ENCODE results near the gene ADPRHL1. TPM values are rescaled to one million over a fixed set of nuclear protein-coding genes. Genes with fewer than 3 reads are reported as not detected.

The ADPRHL1 gene
- total RNA-seq, 2 donors from 2014 or later = 1.6 to 2.9 TPM

- H3K27me3 ChIP-seq (ENCODE audit: control insufficient read depth, insufficient read depth, low read length, poor library complexity, severe bottlenecking) = no peaks in the 10 kb centered on the region
- H3K9me3 Mint-ChIP-seq = no peaks in the 10 kb centered on the region
- H3K27ac ChIP-seq (ENCODE audit: low read depth, low read length) = no peak overlapping the region
- no peaks in the 10 kb centered on the region for H3K9me3 ChIP-seq (ENCODE audit: control insufficient read depth, low read length)
- no peak overlapping the region for H3K27ac Mint-ChIP-seq
- H3K9ac ChIP-seq (ENCODE audit: extremely low read depth, low read length, poor library complexity, severe bottlenecking) = no peak overlapping the region
- no peak overlapping the region for H3K4me3 Mint-ChIP-seq
- 92 to 95% methylated on average over 3 to 16 of the region's 21 CpGs for WGBS, 2 experiments (ENCODE audit: insufficient coverage in 1 of 2, insufficient read length in 1 of 2)
- peak; percentile 37 for DNase-seq
- H3K4me3 ChIP-seq (ENCODE audit: low read length) = no peak overlapping the region
- peaks cover 8% of the 10 kb centered on the region for H3K36me3 Mint-ChIP-seq (ENCODE audit: low read depth)
- no peaks in the 10 kb centered on the region for H3K4me1 ChIP-seq (ENCODE audit: control insufficient read depth, insufficient read depth, low read length)
- no peaks in the 10 kb centered on the region for H3K4me1 Mint-ChIP-seq
- H3K27me3 Mint-ChIP-seq (ENCODE audit: insufficient read depth) = no peaks in the 10 kb centered on the region
- no peak for TF ChIP-seq CTCF (conservative IDR thresholded peaks at IDR 0.05)
- no peaks in the 10 kb centered on the region for H3K36me3 ChIP-seq (ENCODE audit: control insufficient read depth, insufficient read depth, low read length)
Measured at GRCh38 chr13:113433391-113433916, 19.8 kb downstream of the ADPRHL1 start.

GRCh38 chr13:113432506-113433270, 20.6 kb downstream of the ADPRHL1 start:
- H3K27me3 ChIP-seq (ENCODE audit: control insufficient read depth, insufficient read depth, low read length, poor library complexity, severe bottlenecking) = no peaks in the 10 kb centered on the region
- H3K36me3 ChIP-seq (ENCODE audit: control insufficient read depth, insufficient read depth, low read length) = no peaks in the 10 kb centered on the region
- no peak overlapping the region for H3K27ac ChIP-seq (ENCODE audit: low read depth, low read length)
- no peak for TF ChIP-seq CTCF (conservative IDR thresholded peaks at IDR 0.05)
- no peak overlapping the region for H3K4me3 Mint-ChIP-seq
- H3K4me1 Mint-ChIP-seq = no peaks in the 10 kb centered on the region
- H3K9me3 Mint-ChIP-seq = no peaks in the 10 kb centered on the region
- 90 to 92% methylated on average over 28 to 34 of the region's 34 CpGs for WGBS, 2 experiments (ENCODE audit: insufficient coverage in 1 of 2, insufficient read length in 1 of 2)
- peaks cover 8% of the 10 kb centered on the region for H3K36me3 Mint-ChIP-seq (ENCODE audit: low read depth)
- H3K27ac Mint-ChIP-seq = no peak overlapping the region
- no peaks in the 10 kb centered on the region for H3K9me3 ChIP-seq (ENCODE audit: control insufficient read depth, low read length)
- peak; percentile 35 for DNase-seq
- no peak overlapping the region for H3K4me3 ChIP-seq (ENCODE audit: low read length)
- no peak overlapping the region for H3K9ac ChIP-seq (ENCODE audit: extremely low read depth, low read length, poor library complexity, severe bottlenecking)
- H3K4me1 ChIP-seq (ENCODE audit: control insufficient read depth, insufficient read depth, low read length) = no peaks in the 10 kb centered on the region
- H3K27me3 Mint-ChIP-seq (ENCODE audit: insufficient read depth) = no peaks in the 10 kb centered on the region

- Mint-ChIP-seq H3K27me3 (ENCODE audit: insufficient read depth) (no peaks in the 10 kb centered on the region), H3K36me3 (ENCODE audit: low read depth) (peaks cover 8% of the 10 kb centered on the region), H3K4me1 (no peaks in the 10 kb centered on the region), H3K9me3 (no peaks in the 10 kb centered on the region), H3K4me3 (no peak overlapping the region), H3K27ac (no peak overlapping the region)
- H3K27me3 ChIP-seq (ENCODE audit: control insufficient read depth, insufficient read depth, low read length, poor library complexity, severe bottlenecking) = no peaks in the 10 kb centered on the region
- no peak for TF ChIP-seq CTCF (conservative IDR thresholded peaks at IDR 0.05)
- no peaks in the 10 kb centered on the region for H3K36me3 ChIP-seq (ENCODE audit: control insufficient read depth, insufficient read depth, low read length)
- DNase-seq = no peak
- H3K9me3 ChIP-seq (ENCODE audit: control insufficient read depth, low read length) = no peaks in the 10 kb centered on the region
- no peak overlapping the region for H3K9ac ChIP-seq (ENCODE audit: extremely low read depth, low read length, poor library complexity, severe bottlenecking)
- no peak overlapping the region for H3K27ac ChIP-seq (ENCODE audit: low read depth, low read length)
- no peaks in the 10 kb centered on the region for H3K4me1 ChIP-seq (ENCODE audit: control insufficient read depth, insufficient read depth, low read length)
- H3K4me3 ChIP-seq (ENCODE audit: low read length) = no peak overlapping the region
- 89 to 92% methylated on average over 16 to 22 of the region's 22 CpGs for WGBS, 2 experiments (ENCODE audit: insufficient coverage in 1 of 2, insufficient read length in 1 of 2)
Measured at GRCh38 chr13:113431171-113431570, 22.1 kb downstream of the ADPRHL1 start.
